Stimulated activated CD4-positive, alpha-beta T cell treated with anti-CD3 and anti-CD28 coated beads, TNF-alpha, amount 100 ng/mL, for 1 hour (primary cell): ENCODE measurements around the gene ZNF503.
"Not testable (repeated sequence)": the region's sequence is repeated elsewhere in the genome, so short reads cannot be mapped to it uniquely, and the experiment has no call there.

Experiments
- DNase-seq, 3 donors: peaks; one replicate each; pipeline ENCODE4 v3.0.0-alpha.2; 2020; ENCODE audit warnings: low read depth in 3 of 3, low spot score in 1 of 3

ZNF503 gene

GRCh38 chr10:75395932-75396630, 5.5 kb downstream of the ZNF503 start:
- no peak for DNase-seq

GRCh38 chr10:75395066-75395931, 6.3 kb downstream of the ZNF503 start:
- DNase-seq: no peak

GRCh38 chr10:75394221-75394620, 7.3 kb downstream of the ZNF503 start:
- no peak for DNase-seq

- DNase-seq: no peak
Observed at GRCh38 chr10:75392744-75393143, 8.8 kb downstream of the ZNF503 start.

GRCh38 chr10:75392271-75392670, 9.3 kb downstream of the ZNF503 start:
- no peak for DNase-seq

- no peak for DNase-seq
Observed at GRCh38 chr10:75390178-75390577, 11.4 kb downstream of the ZNF503 start.

GRCh38 chr10:75388082-75388481, 13.5 kb downstream of the ZNF503 start:
- no peak for DNase-seq

GRCh38 chr10:75386128-75386527, 15.4 kb downstream of the ZNF503 start:
- no peak for DNase-seq

- no peak for DNase-seq
Observed at GRCh38 chr10:75379817-75380216, 21.7 kb downstream of the ZNF503 start.

GRCh38 chr10:75379212-75379724, 22.3 kb downstream of the ZNF503 start:
- DNase-seq: no peak

GRCh38 chr10:75378379-75378778, 23.2 kb downstream of the ZNF503 start:
- no peak for DNase-seq

GRCh38 chr10:75377869-75378268, 23.7 kb downstream of the ZNF503 start:
- no peak for DNase-seq

GRCh38 chr10:75375838-75376237, 25.7 kb downstream of the ZNF503 start:
- DNase-seq: no peak

GRCh38 chr10:75371010-75371409, 30.6 kb downstream of the ZNF503 start:
- DNase-seq: no peak

GRCh38 chr10:75369838-75370237, 31.7 kb downstream of the ZNF503 start:
- DNase-seq: not testable (repeated sequence)

GRCh38 chr10:75367901-75368300, 33.7 kb downstream of the ZNF503 start:
- no peak for DNase-seq

- no peak for DNase-seq
Observed at GRCh38 chr10:75367021-75367487, 34.5 kb downstream of the ZNF503 start.

GRCh38 chr10:75363431-75363830, 38.1 kb downstream of the ZNF503 start:
- DNase-seq: no peak

GRCh38 chr10:75359876-75360275, 41.7 kb downstream of the ZNF503 start:
- DNase-seq: not testable (repeated sequence)

- DNase-seq: no peak
Observed at GRCh38 chr10:75358835-75359421, 42.6 kb downstream of the ZNF503 start.

- DNase-seq: no peak
Observed at GRCh38 chr10:75358132-75358531, 43.4 kb downstream of the ZNF503 start.

- no peak for DNase-seq
Observed at GRCh38 chr10:75357500-75357899, 44.1 kb downstream of the ZNF503 start.
